GDM1 (cell line): ENCODE measurements around the gene RBMY1D.
"Not testable (repeated sequence)": the region's sequence is repeated elsewhere in the genome, so short reads cannot be mapped to it uniquely, and the experiment has no call there.

Experiments
- DNase-seq: peaks from one replicate; lab custom pipeline; 2025; lab: John Stamatoyannopoulos, UW

RBMY1D gene

GRCh38 chrY:21894426-21894825 lies at the start of gene RBMY1D:
Gene RBMY1D (minus strand): TSS chrY:21894526. CDS start chrY:21892513, 2,013 bp downstream.
- not testable (repeated sequence) for DNase-seq

GRCh38 chrY:21917932-21918331 lies 23.6 kb upstream of the RBMY1D start, which contains the start of gene RBMY1E:
Gene RBMY1E (minus strand): TSS chrY:21918032. CDS start chrY:21916054, 1,978 bp downstream.
- DNase-seq, result not testable (repeated sequence)

- DNase-seq, result not testable (repeated sequence)
These were observed 24.8 kb downstream of the RBMY1D start for GRCh38 chrY:21869407-21870076.

GRCh38 chrY:21845481-21845880 lies 48.8 kb downstream of the RBMY1D start:
- no peak for DNase-seq

GRCh38 chrY:21842090-21842489 lies 52.2 kb downstream of the RBMY1D start:
- no peak for DNase-seq

GRCh38 chrY:21839489-21839888 lies 54.8 kb downstream of the RBMY1D start:
- DNase-seq, result no peak

GRCh38 chrY:21836343-21836742 lies 58.0 kb downstream of the RBMY1D start:
- no peak for DNase-seq

GRCh38 chrY:21835052-21835451 lies 59.3 kb downstream of the RBMY1D start:
- no peak for DNase-seq
